Measurements from ENCODE around the gene BLACAT1.

DNA sequence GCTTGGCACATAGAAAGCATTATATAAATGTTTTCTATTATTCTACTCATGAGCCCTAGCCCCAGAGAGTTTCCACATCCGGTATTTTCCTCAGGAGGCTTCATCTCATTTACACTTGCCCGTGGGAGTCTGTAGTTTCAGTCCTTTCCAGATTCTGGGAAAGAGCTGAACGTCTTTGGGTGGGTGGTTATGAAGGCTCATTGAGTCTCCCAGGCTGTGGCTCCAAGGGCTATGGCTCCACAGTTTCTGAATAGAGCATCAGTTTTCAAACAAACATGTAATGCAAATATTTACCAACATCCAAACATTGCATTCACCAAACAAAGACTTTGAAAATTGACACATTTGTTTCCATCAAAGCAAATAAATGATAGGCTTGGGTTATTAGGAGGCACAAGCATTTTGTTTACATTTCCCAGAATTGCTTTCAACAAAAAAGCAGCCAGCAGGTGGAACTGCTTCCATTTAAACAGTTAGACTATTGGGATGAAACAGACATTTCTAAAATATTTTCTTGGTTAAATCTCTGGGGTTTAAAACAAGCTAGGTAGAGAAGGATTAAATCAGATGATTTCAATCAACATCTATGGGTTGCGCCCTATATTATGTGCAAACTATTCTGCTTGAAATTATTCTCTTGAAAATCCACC lies 32.7 kb downstream of the BLACAT1 start:
- TF ChIP-seq CBFB (CRISPR knock-in tag; IDR thresholded peaks at IDR 0.05; ENCODE audit: low read depth) (no peak), CTCF (IDR thresholded peaks at IDR 0.05) (no peak), ATF2 (CRISPR knock-in tag; IDR thresholded peaks at IDR 0.05; ENCODE audit: borderline replicate concordance, low read depth) (no peak), HMGA2 (CRISPR knock-in tag; IDR thresholded peaks at IDR 0.05) (no peak), ZNF138 (CRISPR knock-in tag; conservative IDR thresholded peaks at IDR 0.05) (no peak), HMGXB4 (CRISPR knock-in tag; IDR thresholded peaks at IDR 0.05) (no peak), MAX (CRISPR knock-in tag; IDR thresholded peaks at IDR 0.05) (no peak), NFE2L1 (CRISPR knock-in tag; IDR thresholded peaks at IDR 0.05) (no peak), NR2C2 (CRISPR knock-in tag; IDR thresholded peaks at IDR 0.05) (no peak), ZNF317 (CRISPR knock-in tag; IDR thresholded peaks at IDR 0.05; ENCODE audit: borderline replicate concordance, low read depth) (no peak), ZNF512 (CRISPR knock-in tag; IDR thresholded peaks at IDR 0.05; ENCODE audit: borderline replicate concordance) (no peak)
- TF ChIP-seq, protein P1, sequence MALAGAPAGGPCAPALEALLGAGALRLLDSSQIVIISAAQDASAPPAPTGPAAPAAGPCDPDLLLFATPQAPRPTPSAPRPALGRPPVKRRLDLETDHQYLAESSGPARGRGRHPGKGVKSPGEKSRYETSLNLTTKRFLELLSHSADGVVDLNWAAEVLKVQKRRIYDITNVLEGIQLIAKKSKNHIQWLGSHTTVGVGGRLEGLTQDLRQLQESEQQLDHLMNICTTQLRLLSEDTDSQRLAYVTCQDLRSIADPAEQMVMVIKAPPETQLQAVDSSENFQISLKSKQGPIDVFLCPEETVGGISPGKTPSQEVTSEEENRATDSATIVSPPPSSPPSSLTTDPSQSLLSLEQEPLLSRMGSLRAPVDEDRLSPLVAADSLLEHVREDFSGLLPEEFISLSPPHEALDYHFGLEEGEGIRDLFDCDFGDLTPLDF (CRISPR knock-in tag; IDR thresholded peaks at IDR 0.05) = no peak
- TF ChIP-seq, protein P2, sequence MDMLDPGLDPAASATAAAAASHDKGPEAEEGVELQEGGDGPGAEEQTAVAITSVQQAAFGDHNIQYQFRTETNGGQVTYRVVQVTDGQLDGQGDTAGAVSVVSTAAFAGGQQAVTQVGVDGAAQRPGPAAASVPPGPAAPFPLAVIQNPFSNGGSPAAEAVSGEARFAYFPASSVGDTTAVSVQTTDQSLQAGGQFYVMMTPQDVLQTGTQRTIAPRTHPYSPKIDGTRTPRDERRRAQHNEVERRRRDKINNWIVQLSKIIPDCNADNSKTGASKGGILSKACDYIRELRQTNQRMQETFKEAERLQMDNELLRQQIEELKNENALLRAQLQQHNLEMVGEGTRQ (CRISPR knock-in tag; IDR thresholded peaks at IDR 0.05) = no peak
- TF ChIP-seq, protein P3, sequence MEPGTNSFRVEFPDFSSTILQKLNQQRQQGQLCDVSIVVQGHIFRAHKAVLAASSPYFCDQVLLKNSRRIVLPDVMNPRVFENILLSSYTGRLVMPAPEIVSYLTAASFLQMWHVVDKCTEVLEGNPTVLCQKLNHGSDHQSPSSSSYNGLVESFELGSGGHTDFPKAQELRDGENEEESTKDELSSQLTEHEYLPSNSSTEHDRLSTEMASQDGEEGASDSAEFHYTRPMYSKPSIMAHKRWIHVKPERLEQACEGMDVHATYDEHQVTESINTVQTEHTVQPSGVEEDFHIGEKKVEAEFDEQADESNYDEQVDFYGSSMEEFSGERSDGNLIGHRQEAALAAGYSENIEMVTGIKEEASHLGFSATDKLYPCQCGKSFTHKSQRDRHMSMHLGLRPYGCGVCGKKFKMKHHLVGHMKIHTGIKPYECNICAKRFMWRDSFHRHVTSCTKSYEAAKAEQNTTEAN (CRISPR knock-in tag; IDR thresholded peaks at IDR 0.05) = no peak

All from WTC11 (cell line).